Measurements from ENCODE around the gene CHP1. TPM values are rescaled to one million over a fixed set of nuclear protein-coding genes. Genes with fewer than 3 reads are reported as not detected.
"Not testable (repeated sequence)": the region's sequence is repeated elsewhere in the genome, so short reads cannot be mapped to it uniquely, and the experiment has no call there.

The CHP1 gene
- total RNA-seq, 4 donors from 2014 or later: 125 to 183 (median 154) TPM

GRCh38 chr15:41259546-41260189, 28.6 kb downstream of the CHP1 start:
- H3K4me3 ChIP-seq (ENCODE audit: low read depth, poor library complexity, severe bottlenecking): no peak overlapping the region
- peak in 1 of 2 donors; percentile 48 for DNase-seq (ENCODE audit: low spot score in 2 of 2)
- intact Hi-C loops (cut with DNase I; ENCODE audit: low total_unique reads): no loop called here
- no peak for TF ChIP-seq CTCF (IDR thresholded peaks at IDR 0.05)
- no peak for TF ChIP-seq POLR2A (IDR thresholded peaks at IDR 0.05)
- WGBS, 2 donors: 80 to 91% methylated on average over 12 of the region's 12 CpGs

- WGBS, 2 donors: 98% methylated on average over 7 of the region's 7 CpGs
- intact Hi-C loops (cut with DNase I; ENCODE audit: low total_unique reads); H3K4me3 ChIP-seq (ENCODE audit: low read depth, poor library complexity, severe bottlenecking): not testable (repeated sequence)
- peak in 1 of 2 donors; percentile 50 for DNase-seq (ENCODE audit: low spot score in 2 of 2)
Observed at GRCh38 chr15:41260924-41261323, 29.9 kb downstream of the CHP1 start.

- DNase-seq (ENCODE audit: low spot score in 2 of 2): no peak
- no peak overlapping the region for H3K4me3 ChIP-seq (ENCODE audit: low read depth, poor library complexity, severe bottlenecking)
- WGBS, 2 donors: 97% methylated on average over 8 of the region's 8 CpGs
- intact Hi-C loops (cut with DNase I; ENCODE audit: low total_unique reads): no loop called here
- TF ChIP-seq CTCF (IDR thresholded peaks at IDR 0.05) (no peak), POLR2A (IDR thresholded peaks at IDR 0.05) (no peak)
Observed at GRCh38 chr15:41262571-41262970, 31.5 kb downstream of the CHP1 start.

GRCh38 chr15:41263891-41264351, 32.9 kb downstream of the CHP1 start:
- H3K4me3 ChIP-seq (ENCODE audit: low read depth, poor library complexity, severe bottlenecking): no peak overlapping the region
- TF ChIP-seq POLR2A (IDR thresholded peaks at IDR 0.05): no peak
- no peak for TF ChIP-seq CTCF (IDR thresholded peaks at IDR 0.05)
- DNase-seq (ENCODE audit: low spot score in 2 of 2): peak in 1 of 2 donors; percentile 15
- intact Hi-C loops (cut with DNase I; ENCODE audit: low total_unique reads): no loop called here
- WGBS, 2 donors: 50 to 58% methylated on average over 6 of the region's 6 CpGs

GRCh38 chr15:41269887-41270286, 38.8 kb downstream of the CHP1 start:
- TF ChIP-seq CTCF (IDR thresholded peaks at IDR 0.05): no peak
- TF ChIP-seq POLR2A (IDR thresholded peaks at IDR 0.05): no peak
- DNase-seq (ENCODE audit: low spot score in 2 of 2): peak in 1 of 2 donors; percentile 10
- intact Hi-C loops (cut with DNase I; ENCODE audit: low total_unique reads): no loop called here
- H3K4me3 ChIP-seq (ENCODE audit: low read depth, poor library complexity, severe bottlenecking): no peak overlapping the region
- WGBS, 2 donors: 93 to 97% methylated on average over 2 of the region's 2 CpGs

- H3K4me3 ChIP-seq (ENCODE audit: low read depth, poor library complexity, severe bottlenecking): no peak overlapping the region
- DNase-seq (ENCODE audit: low spot score in 2 of 2): no peak
- no peak for TF ChIP-seq POLR2A (IDR thresholded peaks at IDR 0.05)
- TF ChIP-seq CTCF (IDR thresholded peaks at IDR 0.05): no peak
- intact Hi-C loops (cut with DNase I; ENCODE audit: low total_unique reads): no loop called here
Observed at GRCh38 chr15:41276831-41277230, 45.8 kb downstream of the CHP1 start.
